Natural killer cell treated with Interleukin-12 subunit alpha and Interleukin-12 subunit beta and Interleukin-15 and Interleukin-18, amount 100 ng/mL, for 72 hours (primary cell): ENCODE data around the gene MYPOP. TPM values are rescaled to one million over a fixed set of nuclear protein-coding genes. Genes with fewer than 3 reads are reported as not detected.

Experiments
- ATAC-seq, 2 donors: fragments of 150-1000 bp; cut with Tn5 transposase in 1 of 2; sonication (Bioruptor Pico), chemical (Tn5 transposase) in 1 of 2; 2 replicates each; pipeline ENCODE4 v1.10.0; 2021
- DNase-seq: peaks from one replicate; pipeline ENCODE4 v3.0.0; 2022; ENCODE audit warnings: low spot score
- H3K27ac Mint-ChIP-seq, 2 donors: 1 replicate in 1 of 2; 2 replicates in 1 of 2; pipeline ENCODE4 v1.8.0; 2022; ENCODE audit warnings: mixed read lengths in 2 of 2, mild to moderate bottlenecking in 1 of 2, moderate library complexity in 1 of 2
- H3K27me3 Mint-ChIP-seq, 2 donors: 1 replicate in 1 of 2; 2 replicates in 1 of 2; pipeline ENCODE4 v1.8.0; 2022; ENCODE audit warnings: mixed read lengths in 2 of 2
- H3K36me3 Mint-ChIP-seq: one replicate; pipeline ENCODE4 v1.8.0; 2022; ENCODE audit warnings: mixed read lengths
- H3K4me1 Mint-ChIP-seq, 2 donors: 1 replicate in 1 of 2; 2 replicates in 1 of 2; pipeline ENCODE4 v1.8.0; 2022; ENCODE audit warnings: low read depth in 2 of 2, mixed read lengths in 2 of 2, mild to moderate bottlenecking in 1 of 2
- H3K4me3 Mint-ChIP-seq: one replicate; pipeline ENCODE4 v1.8.0; 2022; ENCODE audit warnings: mixed read lengths
- H3K9me3 Mint-ChIP-seq: 2 replicates; pipeline ENCODE4 v1.8.0; 2022; ENCODE audit warnings: mixed read lengths
- total RNA-seq, 2 donors: library from RNA; stranded (reverse); gene quantifications; one replicate each; pipeline ENCODE4 v1.2.3, GENCODE V29; 2022

Gene MYPOP
- total RNA-seq, 2 donors from 2014 or later, result 10.6 to 14.9 TPM

DNA sequence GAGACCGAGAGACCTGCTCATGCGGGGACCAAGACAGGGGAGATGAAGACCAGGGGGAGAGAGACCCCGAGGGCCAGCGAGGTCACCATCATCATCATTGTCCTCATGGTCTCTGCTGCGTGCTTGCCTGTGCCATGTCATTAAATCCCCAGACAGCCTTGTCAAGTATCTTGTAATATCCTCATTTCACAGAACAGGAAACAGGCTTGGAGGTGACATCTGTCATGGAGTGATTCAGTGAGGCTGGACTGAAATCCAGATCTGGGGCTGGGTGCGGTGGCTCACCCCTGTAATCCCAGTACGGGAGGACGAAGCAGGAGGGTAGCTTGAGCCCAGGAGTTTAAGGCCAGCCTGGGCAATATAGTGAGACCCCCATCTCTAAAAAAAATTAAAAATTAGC, 18.0 kb upstream of the MYPOP start:
- no peak overlapping the region for H3K27ac Mint-ChIP-seq
- H3K9me3 Mint-ChIP-seq, result no peaks in the 10 kb centered on the region
- no peaks in the 10 kb centered on the region for H3K36me3 Mint-ChIP-seq
- DNase-seq, result no peak
- H3K4me3 Mint-ChIP-seq, result peak overlapping the region; percentile 36
- peaks cover 8 to 14% of the 10 kb centered on the region in 2 donors for H3K4me1 Mint-ChIP-seq
- peaks cover 6 to 14% of the 10 kb centered on the region in 2 donors for H3K27me3 Mint-ChIP-seq
- peak; percentile 54 to 61 for ATAC-seq

DNA sequence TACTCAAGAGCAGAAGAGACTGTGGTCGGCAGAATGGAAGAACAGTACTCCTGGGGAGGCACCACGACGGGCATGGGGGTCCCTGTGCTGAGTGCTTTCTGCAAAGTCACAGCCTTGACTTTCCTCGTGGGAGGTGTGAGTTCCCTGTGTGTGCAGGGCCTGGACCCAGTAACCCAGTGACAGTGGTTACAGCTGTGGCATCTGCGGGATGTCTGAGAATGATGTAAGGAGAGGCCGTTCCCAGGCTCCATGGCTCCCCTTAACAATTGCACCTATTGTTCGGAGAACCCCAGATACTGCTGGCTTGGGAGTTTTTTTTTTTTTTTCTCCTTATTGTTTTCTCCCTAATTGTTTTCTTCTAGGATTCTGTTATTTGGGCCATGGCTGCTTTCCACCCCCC, 17.3 kb upstream of the MYPOP start:
- ATAC-seq, result no peak
- Mint-ChIP-seq H3K9me3 (no peaks in the 10 kb centered on the region), H3K4me3 (peak overlapping the region; percentile 36), H3K36me3 (no peaks in the 10 kb centered on the region), H3K27me3 (peaks cover 0 to 12% of the 10 kb centered on the region in 2 donors), H3K4me1 (peaks cover 8 to 14% of the 10 kb centered on the region in 2 donors), H3K27ac (no peak overlapping the region)
- DNase-seq, result no peak

DNA sequence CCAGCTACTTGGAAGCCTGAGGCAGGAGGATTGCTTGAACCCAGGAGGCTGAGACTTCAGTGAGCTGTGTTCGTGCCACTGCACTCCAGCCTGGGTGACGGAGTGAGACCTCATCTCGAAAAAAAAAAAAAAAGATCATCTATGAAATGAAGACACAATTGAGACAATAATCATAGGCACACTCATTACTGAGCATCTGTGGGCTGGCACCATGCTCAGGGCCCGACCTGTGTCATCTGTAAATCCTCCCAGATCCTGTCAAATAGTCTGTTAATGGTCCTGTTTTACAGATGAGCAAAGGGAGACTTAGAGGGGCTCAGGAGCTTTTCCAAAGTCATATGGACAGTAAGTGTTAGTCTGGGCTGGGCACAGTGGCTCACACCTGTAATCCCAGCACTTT, 16.3 kb upstream of the MYPOP start:
- Mint-ChIP-seq H3K9me3 (no peaks in the 10 kb centered on the region), H3K4me3 (no peak overlapping the region), H3K4me1 (peaks cover 8 to 14% of the 10 kb centered on the region in 2 donors), H3K36me3 (no peaks in the 10 kb centered on the region), H3K27ac (no peak overlapping the region), H3K27me3 (peaks cover under 1 to 12% of the 10 kb centered on the region in 2 donors)
- ATAC-seq (peak in 1 of 2 donors; percentile 46), DNase-seq (no peak)

- Mint-ChIP-seq H3K4me3 (no peak overlapping the region), H3K27ac (no peak overlapping the region), H3K27me3 (peaks cover 11 to 20% of the 10 kb centered on the region in 2 donors), H3K4me1 (peaks cover 8 to 14% of the 10 kb centered on the region in 2 donors), H3K36me3 (no peaks in the 10 kb centered on the region), H3K9me3 (no peaks in the 10 kb centered on the region)
- ATAC-seq (peak; percentile 37 to 67), DNase-seq (no peak)
Measured at GRCh38 chr19:45917421-45918091, 15.1 kb upstream of the MYPOP start.

DNA sequence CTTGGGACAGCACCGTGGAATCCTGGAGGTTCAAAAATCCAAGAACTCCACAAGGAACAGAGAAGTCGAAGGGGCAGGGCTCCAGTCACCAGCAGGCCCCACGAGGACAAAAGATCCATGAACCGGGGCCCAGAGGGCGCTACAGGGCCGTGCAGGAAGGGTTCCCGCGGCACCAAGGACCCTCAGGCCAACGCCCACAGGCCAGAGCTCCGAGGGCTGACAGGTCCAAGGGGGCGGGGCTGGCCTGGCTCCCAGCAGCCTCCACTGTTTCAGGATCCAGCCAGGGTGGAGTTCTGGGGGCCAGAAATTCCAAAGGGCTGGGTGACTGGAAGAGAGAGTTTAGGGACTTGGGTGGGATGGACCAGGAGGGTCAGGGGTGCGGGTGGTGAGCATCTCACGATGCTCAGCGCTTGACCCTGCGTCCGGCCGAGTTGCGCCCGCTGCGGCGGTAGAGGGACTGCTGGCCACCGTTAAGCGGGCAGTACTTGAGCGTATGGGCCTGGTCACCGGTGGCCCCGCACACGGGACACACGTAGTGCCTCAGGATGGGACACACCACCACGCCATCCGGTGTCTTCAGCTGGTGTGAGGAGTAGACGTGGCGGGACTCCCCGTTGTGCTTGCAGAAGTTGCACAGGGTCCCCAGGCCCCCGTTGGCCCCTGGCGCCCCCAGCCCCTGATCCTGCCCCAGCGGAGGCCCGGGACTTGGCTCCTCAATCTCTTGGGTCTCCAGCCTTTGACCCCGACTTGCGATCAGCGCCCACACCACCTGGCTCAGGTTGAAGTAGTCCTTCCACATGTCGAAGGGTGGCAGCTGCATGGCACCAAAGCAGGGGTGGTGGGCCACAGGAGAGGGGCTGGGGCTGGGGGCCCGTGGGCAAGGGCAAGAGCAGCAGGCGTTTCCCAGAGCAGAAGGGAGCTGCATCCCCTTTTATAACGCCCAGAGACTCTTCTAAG, 11.7 kb upstream of the MYPOP start, which contains the start of gene NANOS2:
TSS of gene NANOS2 (minus strand) at position 905 of the 957 bp plus-strand sequence. CDS start at position 820, 85 bp downstream.
- ATAC-seq (peak in 1 of 2 donors; percentile 37), DNase-seq (no peak)
- Mint-ChIP-seq H3K27me3 (peaks cover 20% of the 10 kb centered on the region in 2 donors), H3K9me3 (no peaks in the 10 kb centered on the region), H3K4me3 (no peak within 1 kb of the TSS), H3K27ac (no peak within 1 kb of the TSS), H3K36me3 (no peaks in the 10 kb centered on the region), H3K4me1 (no peaks in the 10 kb centered on the region)

DNA sequence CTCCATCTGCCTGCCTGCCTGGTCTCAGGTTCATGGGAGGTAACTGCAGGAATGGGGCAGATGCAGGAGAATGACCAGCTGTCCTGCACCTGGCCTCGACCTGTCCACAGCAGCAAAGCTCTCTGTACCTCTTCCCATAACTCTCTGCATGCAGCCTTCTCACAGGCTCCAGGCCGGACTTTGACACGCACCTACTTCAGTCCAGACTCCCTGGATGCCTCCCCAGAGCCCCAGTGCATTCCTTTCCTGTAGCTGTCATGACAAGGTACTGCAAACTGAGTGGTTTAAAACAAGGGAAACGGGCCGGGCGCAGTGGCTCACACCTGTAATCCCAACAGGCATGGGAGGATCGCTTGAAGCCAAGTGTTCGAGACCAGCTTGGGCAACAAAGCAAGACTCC, 8.9 kb upstream of the MYPOP start:
- Mint-ChIP-seq H3K4me1 (peaks cover 0 to 7% of the 10 kb centered on the region in 2 donors), H3K4me3 (no peak overlapping the region), H3K27ac (no peak overlapping the region), H3K36me3 (no peaks in the 10 kb centered on the region), H3K9me3 (no peaks in the 10 kb centered on the region), H3K27me3 (peaks cover 17 to 20% of the 10 kb centered on the region in 2 donors)
- no peak for DNase-seq
- no peak for ATAC-seq

DNA sequence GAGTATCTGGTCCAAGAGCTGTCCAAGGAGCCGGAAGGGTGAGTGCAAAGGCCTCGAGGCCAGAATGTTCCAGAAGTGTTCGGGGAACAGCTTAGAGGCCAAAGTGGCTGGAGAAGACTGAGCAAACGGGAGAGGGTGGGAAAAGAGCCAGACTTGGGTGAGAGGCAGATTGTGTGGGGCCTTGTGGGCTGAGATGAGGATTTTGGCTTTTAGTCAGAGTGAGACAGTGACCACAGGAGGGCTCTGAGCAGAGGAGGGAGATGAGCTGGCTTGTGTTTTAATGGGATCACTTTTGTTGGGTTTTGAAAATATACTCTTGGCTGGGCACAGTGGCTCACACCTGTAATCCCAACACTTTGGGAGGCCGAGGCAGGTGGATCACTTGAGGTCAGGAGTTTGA, 6.5 kb upstream of the MYPOP start:
- Mint-ChIP-seq H3K4me3 (no peak overlapping the region), H3K36me3 (no peaks in the 10 kb centered on the region), H3K4me1 (peaks cover 0 to 7% of the 10 kb centered on the region in 2 donors), H3K27ac (peak overlapping the region in 1 of 2 donors; percentile 3), H3K27me3 (peaks cover 16 to 20% of the 10 kb centered on the region in 2 donors), H3K9me3 (no peaks in the 10 kb centered on the region)
- DNase-seq (no peak), ATAC-seq (peak in 1 of 2 donors; percentile 66)

- H3K27me3 Mint-ChIP-seq, result peaks cover 4 to 9% of the 10 kb centered on the region in 2 donors
- ATAC-seq (no peak), DNase-seq (no peak)
- no peak overlapping the region for H3K4me3 Mint-ChIP-seq
- H3K27ac Mint-ChIP-seq, result no peak overlapping the region
- peaks cover 8 to 12% of the 10 kb centered on the region in 2 donors for H3K4me1 Mint-ChIP-seq
- H3K9me3 Mint-ChIP-seq, result no peaks in the 10 kb centered on the region
- no peaks in the 10 kb centered on the region for H3K36me3 Mint-ChIP-seq
Measured at GRCh38 chr19:45906221-45906620, 3.8 kb upstream of the MYPOP start.

DNA sequence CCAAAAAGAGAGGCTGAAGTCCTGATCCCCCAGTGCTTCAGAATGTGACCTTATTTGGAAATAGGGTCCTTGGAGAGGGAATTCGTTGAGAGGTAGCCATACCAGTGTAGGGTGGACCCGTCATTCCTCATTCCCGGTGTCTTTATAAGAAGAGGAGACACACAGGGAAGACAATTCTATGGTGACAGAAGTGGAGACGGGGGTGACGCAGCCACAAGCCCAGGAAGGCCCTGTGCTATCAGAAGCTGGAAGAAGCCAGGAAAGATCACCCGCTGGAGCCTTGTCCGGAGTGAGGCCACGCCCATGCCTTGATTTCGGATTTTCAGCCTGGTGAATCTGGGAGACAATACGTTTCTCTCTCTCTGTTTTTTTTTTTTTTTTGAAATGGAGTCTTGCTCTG, 2.6 kb upstream of the MYPOP start:
- H3K9me3 Mint-ChIP-seq, result no peaks in the 10 kb centered on the region
- no peak for ATAC-seq
- H3K27me3 Mint-ChIP-seq, result peaks cover 4 to 6% of the 10 kb centered on the region in 2 donors
- H3K36me3 Mint-ChIP-seq, result peaks cover 4% of the 10 kb centered on the region
- H3K27ac Mint-ChIP-seq, result no peak overlapping the region
- peaks cover 14 to 21% of the 10 kb centered on the region in 2 donors for H3K4me1 Mint-ChIP-seq
- no peak overlapping the region for H3K4me3 Mint-ChIP-seq
- no peak for DNase-seq

DNA sequence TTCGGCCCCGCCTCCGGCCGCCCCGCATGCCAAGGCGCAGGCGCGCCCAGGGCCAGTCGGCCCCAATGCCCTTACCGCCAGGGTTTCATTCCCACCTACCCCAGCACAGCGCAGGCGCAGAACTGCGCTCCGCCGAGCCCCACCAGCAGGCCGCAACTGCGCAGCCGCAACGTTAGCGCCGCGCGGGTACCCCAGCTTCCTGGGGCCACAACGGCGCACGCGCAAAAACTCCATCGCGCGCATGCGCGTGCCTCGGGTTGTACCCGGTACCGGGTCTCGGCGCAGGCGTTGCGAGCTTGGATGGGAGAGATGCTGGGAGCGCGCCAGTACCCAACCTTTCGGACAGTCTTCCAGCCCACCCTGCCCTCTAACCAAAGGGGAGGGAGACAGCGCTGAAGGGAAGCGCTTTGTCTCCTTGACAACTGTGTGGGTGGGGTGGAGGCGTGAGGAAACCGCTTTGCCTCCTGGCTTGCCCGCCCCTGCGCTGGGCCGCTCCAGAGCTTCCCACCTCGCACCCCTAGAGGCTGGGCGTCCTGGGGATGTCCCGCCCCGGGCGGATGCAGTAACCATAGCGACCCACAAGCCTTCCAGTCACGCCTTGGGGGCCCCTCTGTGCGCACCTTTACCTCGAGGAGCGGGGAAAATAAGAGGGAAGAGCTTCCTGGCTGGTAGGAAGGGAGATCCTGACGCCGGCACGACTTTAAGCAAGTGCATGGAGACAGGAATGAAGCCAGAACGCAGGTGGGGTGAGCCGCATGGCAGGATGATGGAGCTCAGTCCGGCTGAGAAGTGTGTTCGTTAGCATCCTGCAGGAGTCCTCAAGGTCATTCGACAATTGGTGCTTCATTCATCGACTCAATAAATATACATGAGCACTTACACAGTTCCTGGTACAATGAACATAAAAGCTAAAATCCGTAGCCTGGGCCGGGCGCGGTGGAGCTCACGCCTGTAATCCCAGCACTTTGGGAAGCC, 525 bp upstream of the MYPOP start:
- no peaks in the 10 kb centered on the region for H3K9me3 Mint-ChIP-seq
- H3K36me3 Mint-ChIP-seq, result peaks cover 10% of the 10 kb centered on the region
- peaks cover 16 to 21% of the 10 kb centered on the region in 2 donors for H3K4me1 Mint-ChIP-seq
- peak; percentile 99 for DNase-seq
- peak overlapping the region; percentile 79 to 93 for H3K27ac Mint-ChIP-seq
- H3K4me3 Mint-ChIP-seq, result peak overlapping the region; percentile 97
- H3K27me3 Mint-ChIP-seq, result no peaks in the 10 kb centered on the region
- peak; percentile 92 to 94 for ATAC-seq

DNA sequence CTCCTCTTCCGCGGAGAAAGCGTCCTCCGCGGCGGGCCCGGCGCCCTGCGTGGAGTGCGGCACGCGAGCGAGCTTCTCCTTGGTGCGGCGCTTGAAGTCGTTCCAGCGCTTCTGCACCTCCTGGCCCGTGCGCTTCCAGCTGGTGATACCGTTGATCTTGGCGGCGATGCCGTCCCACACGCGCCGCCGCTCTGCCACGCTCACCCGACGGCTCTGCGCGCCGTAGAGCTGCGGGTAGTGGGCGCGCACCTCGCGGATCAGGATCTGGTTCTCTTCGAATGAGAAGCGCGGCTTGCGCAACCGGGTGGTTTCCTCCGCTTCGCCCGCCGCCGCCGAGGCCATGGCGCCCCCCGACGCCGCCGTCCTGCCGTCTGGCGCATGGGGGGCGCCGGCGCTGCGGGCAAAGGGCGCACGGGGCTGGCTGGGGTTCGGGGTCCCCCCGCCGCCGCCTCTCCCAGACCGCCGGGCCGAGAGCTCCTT, 941 bp downstream of the MYPOP start:
- peaks cover 16 to 21% of the 10 kb centered on the region in 2 donors for H3K4me1 Mint-ChIP-seq
- ATAC-seq, result peak in 1 of 2 donors; percentile 12
- peak overlapping the region; percentile 97 for H3K4me3 Mint-ChIP-seq
- peak overlapping the region; percentile 79 to 93 for H3K27ac Mint-ChIP-seq
- peak; percentile 75 for DNase-seq
- no peaks in the 10 kb centered on the region for H3K27me3 Mint-ChIP-seq
- H3K9me3 Mint-ChIP-seq, result no peaks in the 10 kb centered on the region
- peaks cover 10% of the 10 kb centered on the region for H3K36me3 Mint-ChIP-seq

- ATAC-seq, result no peak
- H3K27ac Mint-ChIP-seq, result no peak overlapping the region
- peak overlapping the region; percentile 34 for H3K4me3 Mint-ChIP-seq
- no peaks in the 10 kb centered on the region for H3K27me3 Mint-ChIP-seq
- H3K36me3 Mint-ChIP-seq, result peaks cover 10% of the 10 kb centered on the region
- H3K4me1 Mint-ChIP-seq, result peaks cover 16 to 21% of the 10 kb centered on the region in 2 donors
- no peak for DNase-seq
- H3K9me3 Mint-ChIP-seq, result no peaks in the 10 kb centered on the region
Measured at GRCh38 chr19:45900738-45901431, 1.5 kb downstream of the MYPOP start.
